KMS-11 (cell line): ENCODE results near the gene CCDC63.

Experiments used
- H2AFZ ChIP-seq: fragments of 200-600 bp; sonication (generic); 2 replicates; pipeline ENCODE4 v1.6.1; 2016; ENCODE audit warnings: antibody characterized with exemption, mixed run types, low read depth
- H3K27ac ChIP-seq: fragments of 200-600 bp; sonication (generic); 2 replicates; pipeline ENCODE4 v1.6.1; 2016; ENCODE audit warnings: mild to moderate bottlenecking, mixed run types
- H3K27me3 ChIP-seq: fragments of 200-600 bp; sonication (generic); 2 replicates; pipeline ENCODE4 v1.6.1; 2017; ENCODE audit warnings: mild to moderate bottlenecking, low read depth, mixed run types, moderate library complexity; ENCODE audit not compliant: insufficient read depth
- H3K36me3 ChIP-seq: fragments of 200-600 bp; sonication (generic); 2 replicates; pipeline ENCODE4 v1.6.1; 2017; ENCODE audit warnings: mild to moderate bottlenecking, mixed run types; ENCODE audit not compliant: insufficient read depth
- H3K4me1 ChIP-seq: fragments of 200-600 bp; sonication (generic); 2 replicates; pipeline ENCODE4 v1.6.1; 2016; ENCODE audit warnings: mild to moderate bottlenecking, low read depth, mixed run types; ENCODE audit not compliant: poor library complexity, severe bottlenecking
- H3K4me2 ChIP-seq: fragments of 200-600 bp; sonication (generic); 2 replicates; pipeline ENCODE4 v1.7.0; 2016; ENCODE audit warnings: mild to moderate bottlenecking, mixed run types
- H3K4me3 ChIP-seq: fragments of 200-600 bp; sonication (generic); IDR thresholded peaks from 2 replicates; pipeline ENCODE4 v1.6.1; 2017; ENCODE audit warnings: low read depth, low read length, mixed read lengths; ENCODE audit not compliant: insufficient read depth
- H3K79me2 ChIP-seq: fragments of 200-600 bp; sonication (generic); 2 replicates; pipeline ENCODE4 v1.6.1; 2016; ENCODE audit warnings: low read depth, mixed run types; ENCODE audit not compliant: insufficient read depth
- H3K9ac ChIP-seq: fragments of 200-600 bp; sonication (generic); 2 replicates; pipeline ENCODE4 v1.6.1; 2016; ENCODE audit warnings: mild to moderate bottlenecking, mixed run types
- H4K20me1 ChIP-seq: fragments of 200-600 bp; sonication (generic); 2 replicates; pipeline ENCODE4 v1.6.1; 2016; ENCODE audit warnings: mild to moderate bottlenecking, mixed run types; ENCODE audit not compliant: insufficient read depth
- CTCF ChIP-seq: fragments of 200-600 bp; sonication (generic); conservative IDR thresholded peaks from 2 replicates; pipeline ENCODE4 v1.6.1; 2017; ENCODE audit warnings: low read depth, mild to moderate bottlenecking, antibody characterized with exemption, low read length, moderate library complexity, mixed read lengths

Gene CCDC63

GRCh38 chr12:110906985-110907384 is 60.2 kb downstream of the CCDC63 start:
- Histone ChIP-seq H3K36me3 (no peaks in the 10 kb centered on the region), H3K79me2 (no peaks in the 10 kb centered on the region), H4K20me1 (no peaks in the 10 kb centered on the region), H3K4me2 (no peak overlapping the region), H2AFZ (no peak overlapping the region), H3K4me1 (no peaks in the 10 kb centered on the region), H3K4me3 (no peak overlapping the region), H3K27me3 (no peaks in the 10 kb centered on the region), H3K27ac (no peak overlapping the region), H3K9ac (no peak overlapping the region)
- no peak for TF ChIP-seq CTCF

- Histone ChIP-seq H3K27me3 (no peaks in the 10 kb centered on the region), H3K4me2 (no peak overlapping the region), H3K36me3 (no peaks in the 10 kb centered on the region), H3K27ac (no peak overlapping the region), H3K9ac (no peak overlapping the region), H4K20me1 (no peaks in the 10 kb centered on the region), H3K4me1 (no peaks in the 10 kb centered on the region), H3K79me2 (no peaks in the 10 kb centered on the region), H3K4me3 (no peak overlapping the region), H2AFZ (no peak overlapping the region)
- no peak for TF ChIP-seq CTCF
Observed at GRCh38 chr12:110907583-110907982, 60.8 kb downstream of the CCDC63 start.

- Histone ChIP-seq H3K79me2 (no peaks in the 10 kb centered on the region), H3K4me2 (no peak overlapping the region), H2AFZ (no peak overlapping the region), H3K27me3 (no peaks in the 10 kb centered on the region), H3K4me1 (peaks cover 7% of the 10 kb centered on the region), H3K9ac (no peak overlapping the region), H4K20me1 (no peaks in the 10 kb centered on the region), H3K4me3 (no peak overlapping the region), H3K36me3 (no peaks in the 10 kb centered on the region), H3K27ac (no peak overlapping the region)
- no peak for TF ChIP-seq CTCF
Observed at GRCh38 chr12:110908377-110909152, 61.8 kb downstream of the CCDC63 start.

- H3K27ac ChIP-seq: no peak overlapping the region
- no peak overlapping the region for H3K4me2 ChIP-seq
- H3K9ac ChIP-seq: no peak overlapping the region
- H3K36me3 ChIP-seq: no peaks in the 10 kb centered on the region
- H4K20me1 ChIP-seq: no peaks in the 10 kb centered on the region
- no peak overlapping the region for H3K4me3 ChIP-seq
- no peaks in the 10 kb centered on the region for H3K27me3 ChIP-seq
- H3K79me2 ChIP-seq: no peaks in the 10 kb centered on the region
- peaks cover 10% of the 10 kb centered on the region for H3K4me1 ChIP-seq
- no peak overlapping the region for H2AFZ ChIP-seq
- no peak for TF ChIP-seq CTCF
Observed at GRCh38 chr12:110912263-110912662, 65.5 kb downstream of the CCDC63 start.
